A549 (cell line): Measurements from ENCODE around the gene ABCB9. TPM values are rescaled to one million over a fixed set of nuclear protein-coding genes. Genes with fewer than 3 reads are reported as not detected.
A peak's percentile ranks its signal among the peaks of the same experiment; 100 is the strongest.
"Not testable (repeated sequence)": the region's sequence is repeated elsewhere in the genome, so short reads cannot be mapped to it uniquely, and the experiment has no call there.

Experiments
- ATAC-seq, 2 experiments: fragments of 200-7000 bp in 1 of 2; fragments of >200 bp in 1 of 2; cut with Nextera tagmentation in 1 of 2; cut with Tn5 transposase in 1 of 2; 3 replicates each; pipeline versions ENCODE4 v1.8.0 to v1.9.1; 2018 to 2020; ENCODE audit warnings: mild to moderate bottlenecking in 1 of 2, moderate library complexity in 1 of 2
- CTCF ChIA-PET: fragments of 300-600 bp; sonication (Branson Sonifier 250); formaldehyde crosslinking; extraction: SDS; loops from one replicate; lab custom pipeline; 2021; ENCODE audit warnings: antibody characterized with exemption, inconsistent platforms; lab: Yijun Ruan, JAX
- POLR2A ChIA-PET: fragments of 350-600 bp; formaldehyde crosslinking; extraction: SDS; loops from one replicate; lab custom pipeline; 2021; ENCODE audit warnings: antibody characterized with exemption, inconsistent platforms; lab: Yijun Ruan, JAX
- DNase-seq, 2 experiments: peaks; one replicate each; pipeline versions ENCODE4 v3.0.0 to v3.0.0-alpha.2; 2011 to 2016; ENCODE audit warnings: low read depth in 1 of 2, low spot score in 1 of 2
- FAIRE-seq: peaks from 2 replicates; lab custom pipeline; 2011; peaks lifted over from hg19 to GRCh38; lab: Jason Lieb, UNC
- H3K27ac ChIP-seq, 2 experiments: fragments of >200 bp; sonication (Bioruptor Twin); formaldehyde crosslinking; 3 replicates each; pipeline ENCODE4 v1.5.1; 2016 to 2017
- H3K4me1 ChIP-seq: fragments of >200 bp; sonication (Bioruptor Twin); formaldehyde crosslinking; 3 replicates; pipeline ENCODE4 v1.6.1; 2016
- H3K4me2 ChIP-seq: fragments of >200 bp; sonication (Bioruptor Twin); formaldehyde crosslinking; 3 replicates; pipeline ENCODE4 v1.6.1; 2016
- H3K4me3 ChIP-seq: fragments of >200 bp; sonication (Bioruptor Twin); formaldehyde crosslinking; 3 replicates; pipeline ENCODE4 v1.5.1; 2016
- H3K9me3 ChIP-seq: fragments of >200 bp; sonication (Bioruptor Twin); formaldehyde crosslinking; 3 replicates; pipeline ENCODE4 v1.6.1; 2016
- BHLHE40 ChIP-seq: IDR thresholded peaks from 2 replicates; pipeline ENCODE4 v1.6.1; 2012; ENCODE audit warnings: low read depth, low read length, inconsistent platforms
- CBX8 ChIP-seq: fragments of 200-600 bp; sonication (generic); IDR thresholded peaks from 2 replicates; pipeline ENCODE4 v1.6.1; 2016
- CHD2 ChIP-seq: fragments of 150-350 bp; IDR thresholded peaks from 2 replicates; pipeline ENCODE4 v1.6.1; 2014; ENCODE audit warnings: low read length; ENCODE audit not compliant: partially characterized antibody
- FOSB ChIP-seq: fragments of 250-450 bp; sonication (Bioruptor Pico); IDR thresholded peaks from 2 replicates; pipeline ENCODE4 v1.5.0; 2020; ENCODE audit warnings: mild to moderate bottlenecking, moderate library complexity
- FOXS1 ChIP-seq: fragments of 250-450 bp; sonication (Bioruptor Pico); IDR thresholded peaks from 2 replicates; pipeline ENCODE4 v1.5.0; 2020; ENCODE audit warnings: mild to moderate bottlenecking, moderate library complexity
- MAZ ChIP-seq: fragments of 150-350 bp; IDR thresholded peaks from 2 replicates; pipeline ENCODE4 v1.6.1; 2014; ENCODE audit warnings: antibody characterized with exemption, low read depth, low read length, borderline replicate concordance
- POLR2A ChIP-seq: IDR thresholded peaks from 2 replicates; pipeline ENCODE4 v1.6.1; 2012; ENCODE audit warnings: mild to moderate bottlenecking, low read length
- RAD21 ChIP-seq, 2 experiments: fragments of >200 bp in 1 of 2; sonication (Bioruptor Twin) in 1 of 2; formaldehyde crosslinking in 1 of 2; IDR thresholded peaks in 1 of 2; conservative IDR thresholded peaks in 1 of 2; 2 replicates in 1 of 2; 3 replicates in 1 of 2; pipeline ENCODE4 v1.6.1; 2012 to 2018; ENCODE audit warnings: inconsistent platforms in 1 of 2
- RARB ChIP-seq: fragments of 250-450 bp; sonication (Bioruptor Pico); IDR thresholded peaks from 2 replicates; pipeline ENCODE4 v1.8.0; 2021; ENCODE audit warnings: mild to moderate bottlenecking, moderate library complexity
- RNF2 ChIP-seq: fragments of 200-600 bp; sonication (generic); IDR thresholded peaks from 2 replicates; pipeline ENCODE4 v1.6.1; 2016; ENCODE audit warnings: low read depth, mild to moderate bottlenecking, antibody characterized with exemption, moderate library complexity, borderline replicate concordance
- ZFP36 ChIP-seq: fragments of 450-650 bp; IDR thresholded peaks from 2 replicates; pipeline ENCODE4 v1.6.1; 2014; ENCODE audit warnings: borderline replicate concordance; ENCODE audit not compliant: partially characterized antibody
- WGBS: methylation state at CpG from one replicate; pipeline ENCODE4 v1.1.6; 2017; ENCODE audit errors: missing lambda C conversion rate; 5-methylcytosine and 5-hydroxymethylcytosine counted together
- polyA plus RNA-seq, 4 experiments: library from polyadenylated mRNA; depleted of rRNA in 3 of 4; stranded (reverse); fragments of >200 nt; fragmentation: RNase III in 1 of 4; extraction: RNeasy Plus Mini Kit Qiagen cat#74134 plus additional on column Dnase treatment in 1 of 4; gene quantifications; 2 replicates in 3 of 4; 3 replicates in 1 of 4; pipeline ENCODE4 v1.2.3, GENCODE V29; 2011 to 2017
- TF ChIP-seq, protein P1 (sequence below): fragments of >200 bp; sonication (Bioruptor Twin); formaldehyde crosslinking; IDR thresholded peaks from 3 replicates; pipeline ENCODE4 v1.6.1; 2016
- TF ChIP-seq, protein P2 (sequence below): fragments of 450-650 bp; IDR thresholded peaks from 2 replicates; pipeline ENCODE4 v1.6.1; 2014; ENCODE audit warnings: antibody characterized with exemption
- TF ChIP-seq, protein P3 (sequence below): fragments of >200 bp; sonication (Bioruptor Twin); formaldehyde crosslinking; IDR thresholded peaks from 3 replicates; pipeline ENCODE4 v1.5.1; 2016

ABCB9 gene
- polyA plus RNA-seq, 2 of the 4 experiments (the other 2 are of a cell fraction): 2.7 to 5.0 TPM

GRCh38 chr12:122894193-122895121 is 71.8 kb downstream of the ABCB9 start:
- H3K4me3 ChIP-seq: peak overlapping the region; percentile 89
- H3K4me2 ChIP-seq: peak overlapping the region; percentile 91
- FAIRE-seq (no peak), DNase-seq (no peak), ATAC-seq (no peak)
- H3K4me1 ChIP-seq: peaks cover 64% of the 10 kb centered on the region
- no peaks in the 10 kb centered on the region for H3K9me3 ChIP-seq
- ChIA-PET POLR2A (no interaction called here), CTCF (interaction anchor here (1.2 to 4.9 kb wide), 4 partner anchors 9 to 57 kb away, joined by 3 to 28 read pairs (median 6); no protein-coding TSS in a partner anchor)
- WGBS: 77% methylated on average over 15 of the region's 15 CpGs
- H3K27ac ChIP-seq: peak overlapping the region; percentile 89 to 97; a peak in 5 of 6 replicates
- no peak for TF ChIP-seq FOSB (CRISPR knock-in tag)
- no peak for TF ChIP-seq BHLHE40
- TF ChIP-seq FOXS1 (CRISPR knock-in tag): no peak
- no peak for TF ChIP-seq RNF2
- no peak for TF ChIP-seq CBX8
- no peak for TF ChIP-seq ZFP36
- TF ChIP-seq, protein P1, sequence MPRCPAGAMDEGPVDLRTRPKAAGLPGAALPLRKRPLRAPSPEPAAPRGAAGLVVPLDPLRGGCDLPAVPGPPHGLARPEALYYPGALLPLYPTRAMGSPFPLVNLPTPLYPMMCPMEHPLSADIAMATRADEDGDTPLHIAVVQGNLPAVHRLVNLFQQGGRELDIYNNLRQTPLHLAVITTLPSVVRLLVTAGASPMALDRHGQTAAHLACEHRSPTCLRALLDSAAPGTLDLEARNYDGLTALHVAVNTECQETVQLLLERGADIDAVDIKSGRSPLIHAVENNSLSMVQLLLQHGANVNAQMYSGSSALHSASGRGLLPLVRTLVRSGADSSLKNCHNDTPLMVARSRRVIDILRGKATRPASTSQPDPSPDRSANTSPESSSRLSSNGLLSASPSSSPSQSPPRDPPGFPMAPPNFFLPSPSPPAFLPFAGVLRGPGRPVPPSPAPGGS: no peak
- TF ChIP-seq, protein P2, sequence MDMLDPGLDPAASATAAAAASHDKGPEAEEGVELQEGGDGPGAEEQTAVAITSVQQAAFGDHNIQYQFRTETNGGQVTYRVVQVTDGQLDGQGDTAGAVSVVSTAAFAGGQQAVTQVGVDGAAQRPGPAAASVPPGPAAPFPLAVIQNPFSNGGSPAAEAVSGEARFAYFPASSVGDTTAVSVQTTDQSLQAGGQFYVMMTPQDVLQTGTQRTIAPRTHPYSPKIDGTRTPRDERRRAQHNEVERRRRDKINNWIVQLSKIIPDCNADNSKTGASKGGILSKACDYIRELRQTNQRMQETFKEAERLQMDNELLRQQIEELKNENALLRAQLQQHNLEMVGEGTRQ: no peak
- no peak for TF ChIP-seq RARB (CRISPR knock-in tag)
- no peak for TF ChIP-seq POLR2A
- TF ChIP-seq, all 56 proteins: peak for 0

GRCh38 chr12:122893208-122894153 is 72.8 kb downstream of the ABCB9 start:
- FAIRE-seq: no peak
- peaks cover 65% of the 10 kb centered on the region for H3K4me1 ChIP-seq
- CTCF ChIA-PET: interaction anchor here (0.6 to 4.9 kb wide), 5 partner anchors 14 to 773 kb away, joined by 3 to 28 read pairs (median 3); no protein-coding TSS in a partner anchor

DNA sequence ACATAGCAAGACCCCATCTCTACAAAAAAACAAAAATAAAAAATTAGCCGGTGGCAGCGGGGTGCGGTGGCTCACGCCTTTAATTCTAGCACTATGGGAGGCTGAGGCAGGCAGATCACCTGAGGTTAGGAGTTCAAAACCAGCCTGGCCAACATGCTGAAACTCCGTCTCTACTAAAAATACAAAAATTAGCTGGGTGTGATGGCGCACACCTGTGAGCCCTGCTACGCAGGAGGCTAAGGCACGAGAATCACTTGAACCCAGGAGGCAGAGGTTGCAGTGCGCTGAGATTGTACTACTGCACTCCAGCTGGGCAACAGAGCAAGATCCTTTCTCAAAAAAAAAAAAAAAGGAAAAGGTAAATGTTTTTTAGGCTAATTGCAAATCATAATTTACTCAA is 73.5 kb downstream of the ABCB9 start:
- ATAC-seq, FAIRE-seq, H3K4me3 ChIP-seq, DNase-seq, POLR2A ChIA-PET, H3K9me3 ChIP-seq: not testable (repeated sequence)
- H3K27ac ChIP-seq: peak overlapping the region in 1 of 2 experiments; percentile 72; a peak in 2 of 6 replicates
- peak overlapping the region; percentile 78 for H3K4me2 ChIP-seq
- CTCF ChIA-PET: interaction anchor here (0.6 to 4.9 kb wide), 4 partner anchors 13 to 772 kb away, joined by 3 to 28 read pairs (median 4); no protein-coding TSS in a partner anchor
- H3K4me1 ChIP-seq: peaks cover 68% of the 10 kb centered on the region
- WGBS: 95% methylated on average over 9 of the region's 9 CpGs

More at GRCh38 chr12:122893208-122894153, 72.8 kb downstream of the ABCB9 start:
- ATAC-seq (no peak), DNase-seq (no peak)
- no peak overlapping the region for H3K4me3 ChIP-seq
- WGBS: 88% methylated on average over 7 of the region's 7 CpGs
- TF ChIP-seq RAD21 (conservative IDR thresholded peaks at IDR 0.05 in 1 of 2, IDR thresholded peaks at IDR 0.05 in 1 of 2) (no peak), MAZ (no peak), CHD2 (no peak)
- TF ChIP-seq, protein P3, sequence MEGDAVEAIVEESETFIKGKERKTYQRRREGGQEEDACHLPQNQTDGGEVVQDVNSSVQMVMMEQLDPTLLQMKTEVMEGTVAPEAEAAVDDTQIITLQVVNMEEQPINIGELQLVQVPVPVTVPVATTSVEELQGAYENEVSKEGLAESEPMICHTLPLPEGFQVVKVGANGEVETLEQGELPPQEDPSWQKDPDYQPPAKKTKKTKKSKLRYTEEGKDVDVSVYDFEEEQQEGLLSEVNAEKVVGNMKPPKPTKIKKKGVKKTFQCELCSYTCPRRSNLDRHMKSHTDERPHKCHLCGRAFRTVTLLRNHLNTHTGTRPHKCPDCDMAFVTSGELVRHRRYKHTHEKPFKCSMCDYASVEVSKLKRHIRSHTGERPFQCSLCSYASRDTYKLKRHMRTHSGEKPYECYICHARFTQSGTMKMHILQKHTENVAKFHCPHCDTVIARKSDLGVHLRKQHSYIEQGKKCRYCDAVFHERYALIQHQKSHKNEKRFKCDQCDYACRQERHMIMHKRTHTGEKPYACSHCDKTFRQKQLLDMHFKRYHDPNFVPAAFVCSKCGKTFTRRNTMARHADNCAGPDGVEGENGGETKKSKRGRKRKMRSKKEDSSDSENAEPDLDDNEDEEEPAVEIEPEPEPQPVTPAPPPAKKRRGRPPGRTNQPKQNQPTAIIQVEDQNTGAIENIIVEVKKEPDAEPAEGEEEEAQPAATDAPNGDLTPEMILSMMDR: no peak
- H3K27ac ChIP-seq: no peak overlapping the region
- POLR2A ChIA-PET: interaction anchor here (0.7 kb wide), 1 partner anchor 340 kb away, joined by 5 read pairs; the partner anchor contains the start of genes MPHOSPH9 and MTRFR
- H3K4me2 ChIP-seq: peak overlapping the region; percentile 91
- H3K9me3 ChIP-seq: no peaks in the 10 kb centered on the region
